GM12801 (cell line): ENCODE measurements around the gene SF3B6.

Source experiments
- TF ChIP-seq, protein P1 (sequence below): IDR thresholded peaks from one replicate; pipeline ENCODE4 v1.5.1; 2011; ENCODE audit warnings: control low read depth; ENCODE audit not compliant: insufficient read length; ENCODE audit errors: extremely low read depth

The SF3B6 gene

DNA sequence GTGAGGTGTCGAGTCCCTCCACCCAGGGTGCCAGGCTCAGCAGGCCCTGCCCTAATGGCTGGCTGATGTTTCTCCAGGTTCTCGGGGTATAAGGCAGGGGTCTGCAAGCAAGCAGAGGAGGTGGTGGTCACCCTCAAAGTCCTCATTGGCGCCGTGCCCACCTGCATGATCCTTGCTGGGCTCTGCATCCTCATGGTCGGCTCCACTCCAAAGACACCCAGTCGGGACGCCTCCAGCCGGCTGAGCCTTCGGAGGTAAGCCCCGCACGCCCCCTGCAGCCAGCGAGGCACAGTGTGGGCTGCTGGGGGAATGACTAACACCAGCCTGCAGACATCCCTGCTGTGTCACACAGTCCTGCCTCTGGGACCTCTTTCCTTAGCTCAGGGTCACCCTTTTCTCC lies 52.1 kb downstream of the SF3B6 start:
- TF ChIP-seq, protein P1, sequence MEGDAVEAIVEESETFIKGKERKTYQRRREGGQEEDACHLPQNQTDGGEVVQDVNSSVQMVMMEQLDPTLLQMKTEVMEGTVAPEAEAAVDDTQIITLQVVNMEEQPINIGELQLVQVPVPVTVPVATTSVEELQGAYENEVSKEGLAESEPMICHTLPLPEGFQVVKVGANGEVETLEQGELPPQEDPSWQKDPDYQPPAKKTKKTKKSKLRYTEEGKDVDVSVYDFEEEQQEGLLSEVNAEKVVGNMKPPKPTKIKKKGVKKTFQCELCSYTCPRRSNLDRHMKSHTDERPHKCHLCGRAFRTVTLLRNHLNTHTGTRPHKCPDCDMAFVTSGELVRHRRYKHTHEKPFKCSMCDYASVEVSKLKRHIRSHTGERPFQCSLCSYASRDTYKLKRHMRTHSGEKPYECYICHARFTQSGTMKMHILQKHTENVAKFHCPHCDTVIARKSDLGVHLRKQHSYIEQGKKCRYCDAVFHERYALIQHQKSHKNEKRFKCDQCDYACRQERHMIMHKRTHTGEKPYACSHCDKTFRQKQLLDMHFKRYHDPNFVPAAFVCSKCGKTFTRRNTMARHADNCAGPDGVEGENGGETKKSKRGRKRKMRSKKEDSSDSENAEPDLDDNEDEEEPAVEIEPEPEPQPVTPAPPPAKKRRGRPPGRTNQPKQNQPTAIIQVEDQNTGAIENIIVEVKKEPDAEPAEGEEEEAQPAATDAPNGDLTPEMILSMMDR = no peak

DNA sequence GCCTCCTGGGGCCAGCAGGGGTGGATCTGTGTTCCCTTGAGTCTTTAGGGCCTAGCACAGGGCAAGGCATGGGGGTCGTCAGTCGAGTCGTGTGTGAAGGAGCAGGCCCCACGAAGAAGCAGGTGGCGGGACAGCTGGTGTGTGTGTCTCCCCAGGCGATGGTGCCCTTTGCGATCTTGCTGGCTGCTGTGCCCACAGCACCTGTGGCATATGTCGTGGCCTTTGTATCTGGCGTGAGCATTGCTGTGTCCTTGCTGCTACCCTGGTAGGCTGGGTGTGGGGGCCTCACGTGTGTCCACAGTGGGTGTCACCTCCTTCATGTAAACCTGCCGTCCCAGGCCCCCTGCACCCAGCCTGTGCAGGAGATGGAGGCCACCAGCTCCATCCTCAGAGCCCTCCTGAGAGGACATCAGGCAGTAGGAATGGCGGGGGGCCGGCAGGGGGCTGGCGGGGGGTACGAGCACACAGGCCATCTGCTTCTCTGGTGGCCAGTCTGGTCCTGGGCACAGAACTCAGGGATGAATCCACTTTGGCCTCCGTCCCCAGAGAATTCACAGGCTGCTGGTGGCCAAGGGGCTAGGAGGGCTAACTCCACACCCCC lies 53.1 kb downstream of the SF3B6 start:
- TF ChIP-seq, protein P1 = no peak

DNA sequence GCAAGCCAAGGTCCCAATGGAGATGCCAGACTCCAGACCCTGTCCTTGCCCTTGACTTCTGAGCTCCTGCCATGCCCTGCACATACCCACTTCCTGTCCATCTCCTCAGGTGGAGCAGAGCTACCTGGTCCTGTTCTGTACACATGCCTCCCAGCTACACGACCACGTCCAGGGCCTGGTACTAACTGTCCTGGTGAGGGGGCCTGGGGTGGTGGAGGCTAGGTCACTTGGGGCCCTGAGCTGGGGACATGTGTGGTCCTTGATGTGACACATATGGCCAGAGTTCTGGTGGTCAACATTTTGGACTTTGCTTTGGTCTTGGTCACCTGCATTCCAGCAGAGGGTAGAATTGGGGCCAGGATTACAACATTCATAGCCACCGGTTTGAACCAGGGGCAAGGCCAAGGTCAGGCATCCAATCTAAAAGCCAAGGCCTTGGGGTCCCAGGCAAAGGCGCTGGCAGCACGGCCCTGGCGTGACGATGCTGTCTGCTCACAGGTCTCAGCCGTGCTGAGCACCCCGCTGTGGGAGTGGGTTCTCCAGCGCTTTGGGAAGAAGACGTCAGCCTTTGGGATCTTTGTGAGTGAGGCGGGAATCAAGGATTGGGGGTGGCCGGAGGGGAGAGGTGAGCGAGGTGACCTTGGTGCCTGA lies 53.7 kb downstream of the SF3B6 start:
- TF ChIP-seq, protein P1 = no peak

DNA sequence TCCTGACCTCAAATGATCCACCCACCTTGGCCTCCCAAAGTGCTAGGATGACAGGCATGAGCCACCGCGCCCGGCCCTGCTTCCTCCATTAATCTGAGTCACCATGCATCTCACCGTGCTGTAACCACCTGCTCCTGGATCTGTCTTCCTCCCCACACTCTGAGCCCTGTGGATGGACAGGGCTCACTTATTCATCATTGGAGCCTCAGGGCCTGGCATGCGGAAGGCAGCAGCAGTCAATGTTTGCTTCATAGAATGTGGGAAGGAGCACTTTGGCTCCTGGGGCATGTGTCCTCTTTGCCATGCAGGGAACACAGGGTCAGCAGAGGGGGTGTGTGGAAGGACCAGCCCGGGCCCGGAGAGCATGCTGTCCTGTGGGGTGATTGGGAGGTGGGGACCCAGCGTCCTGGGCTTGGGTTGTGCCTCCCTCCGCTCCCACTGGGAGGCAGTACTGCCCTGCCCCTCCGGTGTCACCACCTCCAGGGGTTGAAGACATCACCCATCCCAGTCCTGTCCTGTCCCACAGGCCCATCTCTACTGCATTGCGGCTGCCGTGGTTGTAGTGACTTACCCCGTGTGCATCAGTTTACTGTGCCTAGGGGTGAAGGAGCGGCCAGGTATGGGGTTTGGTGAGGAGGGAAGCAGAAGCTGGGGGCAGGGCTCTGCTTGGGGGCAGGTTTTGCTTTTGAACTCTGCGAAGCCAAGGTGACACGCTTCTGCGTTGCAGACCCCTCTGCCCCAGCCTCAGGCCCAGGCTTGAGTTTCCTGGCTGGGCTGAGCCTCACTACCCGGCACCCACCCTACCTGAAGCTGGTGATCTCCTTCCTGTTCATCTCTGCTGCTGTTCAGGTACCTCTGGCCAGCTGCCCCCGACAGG lies 54.8 kb downstream of the SF3B6 start:
- TF ChIP-seq, protein P1 = no peak

DNA sequence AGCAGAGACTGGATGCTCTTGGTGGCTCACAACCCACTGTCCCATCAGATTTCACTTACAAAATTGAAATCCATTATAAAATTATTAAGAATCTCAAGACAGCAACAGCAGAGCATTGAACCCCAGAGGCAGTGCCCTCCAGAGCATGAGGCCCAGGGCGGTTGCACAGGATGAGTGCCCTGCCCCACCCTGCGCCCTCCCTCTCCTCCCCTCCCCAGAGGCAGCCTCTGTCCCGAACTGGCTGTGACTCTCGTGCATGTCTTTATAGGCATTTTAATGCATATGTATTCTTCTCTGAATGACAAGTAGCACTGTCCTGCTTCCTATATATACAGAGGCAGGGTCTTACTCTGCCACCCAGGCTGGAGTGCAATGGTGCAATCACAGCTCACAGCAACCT lies 55.9 kb downstream of the SF3B6 start:
- TF ChIP-seq, protein P1 = no peak

DNA sequence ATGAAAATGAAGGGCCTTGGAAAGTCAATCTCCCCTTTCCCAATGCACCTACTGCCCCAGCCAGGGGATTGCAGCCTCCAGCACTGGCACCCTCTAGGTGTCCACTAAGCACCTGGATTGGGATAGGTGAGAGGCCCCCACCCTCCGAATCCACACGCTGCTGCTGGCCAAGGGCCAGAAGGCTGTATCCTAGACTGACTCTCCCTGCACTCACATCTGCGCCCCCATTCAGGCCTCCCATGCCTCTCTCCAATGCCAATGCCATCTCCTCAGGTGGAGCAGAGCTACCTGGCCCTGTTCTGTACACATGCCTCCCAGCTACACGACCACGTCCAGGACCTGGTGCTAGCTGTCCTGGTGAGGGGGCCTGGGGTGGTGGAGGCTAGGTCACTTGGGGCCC lies 56.4 kb downstream of the SF3B6 start:
- TF ChIP-seq, protein P1 = no peak

DNA sequence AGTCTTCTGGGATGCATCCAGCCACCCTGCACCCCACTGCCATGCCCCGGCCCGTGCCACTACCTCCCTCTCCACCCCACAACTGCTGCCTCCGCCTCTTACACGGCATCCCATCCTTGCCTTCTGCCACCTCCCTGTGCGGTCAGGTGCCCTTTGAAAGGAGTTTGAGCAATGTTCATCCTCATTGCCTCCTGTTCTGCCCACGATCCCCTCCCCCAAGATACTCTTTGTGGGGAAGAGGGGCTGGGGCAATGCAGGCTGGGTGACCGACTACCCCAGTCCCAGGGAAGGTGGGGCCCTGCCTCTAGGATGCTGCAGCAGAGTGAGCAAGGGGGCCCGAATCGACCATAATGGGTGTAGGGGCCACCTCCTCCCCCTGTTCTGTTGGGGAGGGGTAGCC lies 57.9 kb downstream of the SF3B6 start:
- TF ChIP-seq, protein P1 = no peak
